HG03025 (cell line): ENCODE data around the gene SRR.

ENCODE experiments used
- ATAC-seq: cut with Tn5 transposase; IDR thresholded peaks from one replicate; pipeline ENCODE4 v1.9.1; 2021; ENCODE audit warnings: mild to moderate bottlenecking, moderate library complexity; ENCODE audit not compliant: unreplicated experiment, low FRiP score

SRR gene

DNA sequence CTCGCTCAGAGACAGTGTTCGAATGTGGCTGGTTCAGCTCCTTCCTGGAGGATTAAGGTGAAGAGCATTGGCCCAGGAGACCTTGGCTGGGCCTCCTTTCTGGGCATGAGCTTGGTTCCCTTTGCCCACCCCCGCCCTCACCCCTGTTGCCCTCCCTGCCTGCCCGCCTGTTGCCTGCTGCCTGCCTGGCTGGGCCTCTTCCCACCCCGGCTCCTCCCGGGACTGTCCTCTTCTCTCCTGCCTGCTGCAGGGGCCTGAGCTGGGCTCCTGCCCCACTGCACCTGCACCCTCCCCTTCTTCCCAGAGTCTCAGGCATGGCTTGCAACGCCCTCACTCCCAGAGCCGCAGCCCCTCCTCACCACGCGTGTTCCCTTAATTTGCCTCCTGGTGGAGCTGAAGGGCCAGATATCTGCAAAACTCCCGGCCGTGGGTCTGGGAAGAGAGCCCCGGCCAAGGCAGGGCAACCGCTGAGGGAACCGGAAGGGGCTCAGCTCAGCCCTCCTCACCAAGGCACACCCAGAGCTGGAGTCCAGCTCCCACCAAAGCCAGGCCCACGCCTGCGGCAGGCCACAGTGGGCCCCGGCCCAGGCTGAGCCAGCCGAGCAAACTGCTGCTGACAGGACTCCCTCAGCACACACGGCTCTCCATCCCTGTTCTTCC, 65.9 kb downstream of the SRR start:
- ATAC-seq, result no peak

DNA sequence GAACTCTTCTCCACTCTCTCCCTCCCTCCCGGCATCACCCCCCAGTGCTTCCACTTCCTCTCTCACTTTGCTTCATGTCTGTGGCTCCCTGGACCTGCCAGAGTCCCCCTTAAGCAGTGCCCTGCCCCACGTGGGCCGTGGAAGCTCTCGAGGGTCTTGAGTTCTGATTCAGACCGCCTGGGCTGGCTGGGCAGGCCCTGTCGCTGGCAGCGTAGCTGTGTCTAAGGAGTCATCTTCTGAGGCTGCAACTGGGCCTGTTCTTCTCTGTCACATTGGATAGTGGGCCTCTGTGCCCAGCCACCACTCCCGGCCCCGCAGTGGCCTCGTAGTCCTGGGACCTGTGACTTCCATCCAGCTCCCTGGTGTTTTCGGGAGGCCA, 66.5 kb downstream of the SRR start:
- ATAC-seq, result no peak

DNA sequence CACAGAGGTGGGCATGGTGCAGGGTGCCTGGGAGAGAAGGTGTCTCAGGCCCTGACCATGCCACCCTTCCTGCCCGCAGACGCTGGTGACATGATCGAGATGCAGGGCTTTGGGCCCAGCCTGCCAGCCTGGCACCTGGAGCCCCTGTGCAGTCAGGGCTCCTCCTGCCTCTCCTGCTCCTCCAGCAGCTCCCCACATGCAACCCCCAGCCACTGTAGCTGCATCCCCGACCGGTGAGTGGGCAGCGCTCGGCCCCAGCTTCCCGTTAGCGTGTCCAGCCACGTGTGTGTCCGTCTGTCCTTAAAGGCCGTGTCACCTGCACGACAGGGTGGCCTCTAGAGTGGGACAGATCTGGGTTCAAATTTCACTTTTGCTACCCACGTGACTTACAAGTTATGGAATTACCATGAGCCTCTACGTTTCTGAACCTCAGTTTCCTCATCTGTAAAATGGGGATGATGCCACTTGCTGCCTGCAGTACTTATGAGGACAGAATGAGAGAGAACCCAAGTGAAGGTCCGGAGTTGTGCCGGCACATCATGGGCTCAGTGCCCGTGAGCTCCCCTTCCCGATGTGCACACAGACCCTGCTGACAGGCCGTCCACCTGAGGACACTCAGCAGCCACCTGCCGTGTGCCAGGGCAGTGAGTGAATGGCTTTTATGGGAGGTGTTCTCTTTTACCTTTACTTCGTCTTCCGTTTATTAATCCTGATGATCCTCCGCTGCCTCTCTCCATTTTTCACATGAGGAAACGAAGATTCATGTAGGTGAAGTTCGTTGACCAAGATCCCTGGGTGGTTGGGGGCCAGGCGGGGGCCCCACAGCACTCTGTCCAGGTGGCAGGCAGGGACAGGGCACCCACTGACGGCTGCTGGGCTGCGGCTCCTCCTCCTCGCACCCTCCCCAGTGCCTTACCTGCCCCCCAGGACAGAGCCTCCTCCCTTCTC, 67.7 kb downstream of the SRR start:
- no peak for ATAC-seq

DNA sequence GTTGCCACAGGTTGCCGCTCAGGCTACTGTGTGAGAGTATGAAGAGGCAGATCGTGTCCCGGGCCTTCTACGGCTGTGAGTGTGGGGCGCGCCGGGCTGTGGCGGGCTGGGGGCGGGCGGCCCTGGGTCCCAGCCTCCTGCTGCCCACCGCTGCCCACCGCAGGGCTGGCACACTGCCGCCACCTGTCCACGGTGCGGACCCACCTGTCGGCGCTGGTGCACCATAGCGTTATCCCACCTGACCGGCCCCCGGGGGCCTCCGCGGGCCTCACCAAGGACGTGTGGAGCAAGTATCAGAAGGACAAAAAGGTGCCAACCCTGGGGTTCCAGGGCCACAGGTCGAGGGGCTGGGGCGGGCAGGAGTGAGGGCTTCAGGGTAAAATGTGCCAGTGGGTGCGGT, 68.4 kb downstream of the SRR start:
- ATAC-seq, result no peak

DNA sequence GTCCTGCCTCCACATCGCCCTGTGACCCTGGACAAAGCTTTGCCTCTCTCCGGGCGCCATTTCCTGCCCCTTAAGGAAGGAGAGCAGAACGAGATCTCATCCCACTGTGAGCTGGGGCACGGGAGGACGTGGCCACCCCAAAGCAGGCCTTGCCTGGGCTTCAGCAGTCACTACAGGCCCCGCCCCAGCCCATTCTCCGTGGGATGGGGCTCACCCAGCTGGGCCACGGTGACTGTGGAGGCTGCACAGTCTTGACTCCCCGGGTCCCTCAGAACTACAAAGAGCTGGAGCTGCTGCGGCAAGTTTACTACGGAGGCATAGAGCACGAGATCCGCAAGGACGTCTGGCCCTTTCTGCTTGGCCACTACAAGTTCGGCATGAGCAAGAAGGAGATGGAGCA, 68.9 kb downstream of the SRR start:
- ATAC-seq, result no peak

DNA sequence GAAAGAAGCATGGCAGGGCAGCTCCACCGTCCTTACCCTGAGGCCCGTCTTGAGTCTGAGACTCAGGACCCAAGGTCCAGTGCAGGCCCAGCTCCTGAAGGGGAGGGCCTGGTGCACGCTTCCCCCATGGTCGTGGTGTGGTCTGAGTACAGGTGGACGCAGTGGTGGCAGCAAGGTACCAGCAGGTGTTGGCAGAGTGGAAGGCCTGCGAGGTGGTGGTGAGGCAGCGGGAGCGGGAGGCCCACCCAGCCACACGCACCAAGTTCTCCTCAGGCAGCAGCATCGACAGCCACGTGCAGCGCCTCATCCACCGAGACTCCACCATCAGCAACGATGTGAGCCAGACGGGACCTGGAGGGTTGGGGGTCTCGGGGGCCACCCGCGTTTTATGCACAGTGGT, 69.4 kb downstream of the SRR start:
- no peak for ATAC-seq
